ENCODE results near the gene PPFIBP1.

The PPFIBP1 gene

GRCh38 chr12:27644158-27644845 lies 120.3 kb downstream of the PPFIBP1 start:
- Histone ChIP-seq H3K79me2 (ENCODE audit: insufficient read depth, low read length) (no peaks in the 10 kb centered on the region), H3K9ac (ENCODE audit: low read length) (no peak overlapping the region), H3K9me2 (ENCODE audit: low read depth, low read length) (no peaks in the 10 kb centered on the region), H3K4me2 (ENCODE audit: low read length) (no peak overlapping the region), H3K9me3 (ENCODE audit: low read length) (no peaks in the 10 kb centered on the region), H3K27ac (ENCODE audit: low read depth, low read length, poor library complexity, severe bottlenecking) (no peak overlapping the region), H3K4me1 (ENCODE audit: insufficient read depth, low read length, severe bottlenecking) (no peaks in the 10 kb centered on the region), H3K4me3 (ENCODE audit: low read depth, low read length, poor library complexity, severe bottlenecking) (no peak overlapping the region), H4K20me1 (ENCODE audit: insufficient read depth, low read length) (no peaks in the 10 kb centered on the region), H2AFZ (ENCODE audit: low read length) (no peak overlapping the region), H3F3A (ENCODE audit: insufficient read depth, low read length) (no peaks in the 10 kb centered on the region), H3K27me3 (ENCODE audit: insufficient read depth, low read length) (no peaks in the 10 kb centered on the region), H3K36me3 (ENCODE audit: insufficient read depth, low read length) (no peaks in the 10 kb centered on the region)
- TF ChIP-seq, protein P1, sequence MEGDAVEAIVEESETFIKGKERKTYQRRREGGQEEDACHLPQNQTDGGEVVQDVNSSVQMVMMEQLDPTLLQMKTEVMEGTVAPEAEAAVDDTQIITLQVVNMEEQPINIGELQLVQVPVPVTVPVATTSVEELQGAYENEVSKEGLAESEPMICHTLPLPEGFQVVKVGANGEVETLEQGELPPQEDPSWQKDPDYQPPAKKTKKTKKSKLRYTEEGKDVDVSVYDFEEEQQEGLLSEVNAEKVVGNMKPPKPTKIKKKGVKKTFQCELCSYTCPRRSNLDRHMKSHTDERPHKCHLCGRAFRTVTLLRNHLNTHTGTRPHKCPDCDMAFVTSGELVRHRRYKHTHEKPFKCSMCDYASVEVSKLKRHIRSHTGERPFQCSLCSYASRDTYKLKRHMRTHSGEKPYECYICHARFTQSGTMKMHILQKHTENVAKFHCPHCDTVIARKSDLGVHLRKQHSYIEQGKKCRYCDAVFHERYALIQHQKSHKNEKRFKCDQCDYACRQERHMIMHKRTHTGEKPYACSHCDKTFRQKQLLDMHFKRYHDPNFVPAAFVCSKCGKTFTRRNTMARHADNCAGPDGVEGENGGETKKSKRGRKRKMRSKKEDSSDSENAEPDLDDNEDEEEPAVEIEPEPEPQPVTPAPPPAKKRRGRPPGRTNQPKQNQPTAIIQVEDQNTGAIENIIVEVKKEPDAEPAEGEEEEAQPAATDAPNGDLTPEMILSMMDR (IDR thresholded peaks at IDR 0.05; ENCODE audit: low read length), result no peak
- no peak for TF ChIP-seq EZH2 (IDR thresholded peaks at IDR 0.05; ENCODE audit: borderline replicate concordance, low read length)

DNA sequence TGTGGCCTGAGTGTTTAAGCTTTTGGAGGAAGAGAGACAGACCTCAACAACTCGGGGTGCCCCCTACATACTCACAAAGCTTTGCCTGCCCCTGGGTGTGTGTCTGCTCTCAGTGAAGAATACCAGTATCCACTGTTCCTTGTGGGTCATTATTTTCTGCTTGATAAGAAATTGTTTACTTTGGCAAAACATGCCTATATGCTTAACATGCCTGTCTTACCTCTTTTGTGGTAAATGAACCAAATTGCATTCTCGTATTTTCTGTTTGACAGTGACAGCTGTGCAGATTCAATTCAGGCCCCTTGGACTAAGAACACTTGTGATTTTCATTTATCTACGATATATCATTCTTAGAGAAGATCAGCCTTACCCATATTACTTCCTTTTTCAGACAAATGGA lies 121.7 kb downstream of the PPFIBP1 start:
- Histone ChIP-seq H3K36me3 (ENCODE audit: insufficient read depth, low read length) (no peaks in the 10 kb centered on the region), H3K27me3 (ENCODE audit: insufficient read depth, low read length) (no peaks in the 10 kb centered on the region), H3F3A (ENCODE audit: insufficient read depth, low read length) (no peaks in the 10 kb centered on the region), H2AFZ (ENCODE audit: low read length) (no peak overlapping the region), H3K4me3 (ENCODE audit: low read depth, low read length, poor library complexity, severe bottlenecking) (no peak overlapping the region), H3K9me3 (ENCODE audit: low read length) (no peaks in the 10 kb centered on the region), H3K27ac (ENCODE audit: low read depth, low read length, poor library complexity, severe bottlenecking) (no peak overlapping the region), H3K79me2 (ENCODE audit: insufficient read depth, low read length) (no peaks in the 10 kb centered on the region), H3K4me1 (ENCODE audit: insufficient read depth, low read length, severe bottlenecking) (no peaks in the 10 kb centered on the region), H4K20me1 (ENCODE audit: insufficient read depth, low read length) (no peaks in the 10 kb centered on the region), H3K9ac (ENCODE audit: low read length) (no peak overlapping the region), H3K9me2 (ENCODE audit: low read depth, low read length) (no peaks in the 10 kb centered on the region), H3K4me2 (ENCODE audit: low read length) (no peak overlapping the region)
- TF ChIP-seq, protein P1 (IDR thresholded peaks at IDR 0.05; ENCODE audit: low read length), result no peak
- TF ChIP-seq EZH2 (IDR thresholded peaks at IDR 0.05; ENCODE audit: borderline replicate concordance, low read length), result no peak

DNA sequence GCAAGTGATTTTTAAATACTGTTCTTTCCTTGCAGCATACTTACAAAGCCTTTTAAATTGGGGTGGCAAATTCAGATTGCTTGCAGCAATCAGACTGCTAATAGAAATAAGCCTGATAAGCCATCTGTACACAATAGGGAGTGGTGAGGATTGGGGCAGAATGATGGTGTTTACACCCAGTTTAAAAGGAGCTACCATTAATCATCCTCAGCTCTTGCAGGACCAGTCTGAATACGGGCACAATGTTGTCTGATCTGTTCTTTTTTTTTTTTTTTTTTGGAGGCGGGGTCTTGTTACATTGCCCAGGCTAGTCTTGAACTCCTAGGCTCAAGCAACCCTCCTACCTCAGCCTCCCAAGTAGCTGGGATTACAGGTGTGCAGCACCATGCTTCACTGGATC lies 122.1 kb downstream of the PPFIBP1 start:
- Histone ChIP-seq H3F3A (ENCODE audit: insufficient read depth, low read length) (no peaks in the 10 kb centered on the region), H3K4me3 (ENCODE audit: low read depth, low read length, poor library complexity, severe bottlenecking) (no peak overlapping the region), H3K9ac (ENCODE audit: low read length) (no peak overlapping the region), H3K27ac (ENCODE audit: low read depth, low read length, poor library complexity, severe bottlenecking) (no peak overlapping the region), H3K36me3 (ENCODE audit: insufficient read depth, low read length) (no peaks in the 10 kb centered on the region), H3K27me3 (ENCODE audit: insufficient read depth, low read length) (no peaks in the 10 kb centered on the region), H3K9me3 (ENCODE audit: low read length) (no peaks in the 10 kb centered on the region), H3K4me1 (ENCODE audit: insufficient read depth, low read length, severe bottlenecking) (no peaks in the 10 kb centered on the region), H2AFZ (ENCODE audit: low read length) (no peak overlapping the region), H3K79me2 (ENCODE audit: insufficient read depth, low read length) (no peaks in the 10 kb centered on the region), H3K9me2 (ENCODE audit: low read depth, low read length) (no peaks in the 10 kb centered on the region), H3K4me2 (ENCODE audit: low read length) (no peak overlapping the region), H4K20me1 (ENCODE audit: insufficient read depth, low read length) (no peaks in the 10 kb centered on the region)
- TF ChIP-seq, protein P1 (IDR thresholded peaks at IDR 0.05; ENCODE audit: low read length), result no peak
- no peak for TF ChIP-seq EZH2 (IDR thresholded peaks at IDR 0.05; ENCODE audit: borderline replicate concordance, low read length)

All from OCI-LY1 (cell line).